WTC11 (cell line): ENCODE measurements around the gene PEAK3.

ENCODE experiments used
- ARID4B ChIP-seq: sonication (generic); formaldehyde crosslinking; IDR thresholded peaks from 2 replicates; pipeline ENCODE4 v1.8.0; 2023; ENCODE audit warnings: missing genetic modification reagents, mild to moderate bottlenecking, borderline replicate concordance
- ATF3 ChIP-seq: sonication (generic); formaldehyde crosslinking; conservative IDR thresholded peaks from 2 replicates; pipeline ENCODE4 v1.8.1; 2022; ENCODE audit warnings: mild to moderate bottlenecking, missing genetic modification reagents
- CTCF ChIP-seq: fragments of 200-600 bp; IDR thresholded peaks from 2 replicates; pipeline ENCODE4 v1.8.0; 2022; ENCODE audit warnings: antibody characterized with exemption
- MXD4 ChIP-seq: fragments of 250-450 bp; sonication (Bioruptor Pico); IDR thresholded peaks from 2 replicates; pipeline ENCODE4 v1.8.0; 2021; ENCODE audit warnings: mild to moderate bottlenecking, moderate library complexity, borderline replicate concordance
- NR2C2 ChIP-seq: sonication (generic); formaldehyde crosslinking; IDR thresholded peaks from 2 replicates; pipeline ENCODE4 v1.8.0; 2022; ENCODE audit warnings: mild to moderate bottlenecking, missing genetic modification reagents
- RELA ChIP-seq: sonication (generic); formaldehyde crosslinking; IDR thresholded peaks from 2 replicates; pipeline ENCODE4 v1.8.1; 2022; ENCODE audit warnings: missing genetic modification reagents, mild to moderate bottlenecking, borderline replicate concordance
- TP53 ChIP-seq: sonication (generic); formaldehyde crosslinking; IDR thresholded peaks from 2 replicates; pipeline ENCODE4 v1.8.1; 2023; ENCODE audit warnings: mild to moderate bottlenecking, missing genetic modification reagents
- USF2 ChIP-seq: sonication (generic); formaldehyde crosslinking; IDR thresholded peaks from 2 replicates; pipeline ENCODE4 v1.8.1; 2023; ENCODE audit warnings: mild to moderate bottlenecking, missing genetic modification reagents, moderate library complexity
- ZBTB21 ChIP-seq: sonication (generic); formaldehyde crosslinking; IDR thresholded peaks from 2 replicates; pipeline ENCODE4 v1.8.1; 2023; ENCODE audit warnings: mild to moderate bottlenecking, missing genetic modification reagents, borderline replicate concordance
- ZBTB43 ChIP-seq: sonication (generic); formaldehyde crosslinking; IDR thresholded peaks from 2 replicates; pipeline ENCODE4 v1.8.1; 2023; ENCODE audit warnings: mild to moderate bottlenecking, missing genetic modification reagents
- ZNF121 ChIP-seq: sonication (generic); formaldehyde crosslinking; IDR thresholded peaks from 2 replicates; pipeline ENCODE4 v1.8.0; 2023; ENCODE audit warnings: missing genetic modification reagents
- ZSCAN18 ChIP-seq: fragments of 250-450 bp; sonication (Bioruptor Pico); IDR thresholded peaks from 2 replicates; pipeline ENCODE4 v2.1.2; 2022; ENCODE audit warnings: mild to moderate bottlenecking, moderate library complexity

- TF ChIP-seq CTCF (no peak), NR2C2 (CRISPR knock-in tag) (no peak), RELA (CRISPR knock-in tag) (no peak), ZBTB21 (CRISPR knock-in tag) (no peak), TP53 (no peak), USF2 (CRISPR knock-in tag) (no peak), ZNF121 (CRISPR knock-in tag) (no peak), ZBTB43 (no peak), ARID4B (no peak), ZSCAN18 (no peak), ATF3 (CRISPR knock-in tag) (no peak), MXD4 (CRISPR knock-in tag) (no peak)
Measured at GRCh38 chr19:2226840-2227360, 55.1 kb downstream of the PEAK3 start.
